ENCODE measurements around the gene PARD3B.

GRCh38 chr2:204779771-204780170 lies 234.5 kb downstream of the PARD3B start:
- TF ChIP-seq, protein P1, sequence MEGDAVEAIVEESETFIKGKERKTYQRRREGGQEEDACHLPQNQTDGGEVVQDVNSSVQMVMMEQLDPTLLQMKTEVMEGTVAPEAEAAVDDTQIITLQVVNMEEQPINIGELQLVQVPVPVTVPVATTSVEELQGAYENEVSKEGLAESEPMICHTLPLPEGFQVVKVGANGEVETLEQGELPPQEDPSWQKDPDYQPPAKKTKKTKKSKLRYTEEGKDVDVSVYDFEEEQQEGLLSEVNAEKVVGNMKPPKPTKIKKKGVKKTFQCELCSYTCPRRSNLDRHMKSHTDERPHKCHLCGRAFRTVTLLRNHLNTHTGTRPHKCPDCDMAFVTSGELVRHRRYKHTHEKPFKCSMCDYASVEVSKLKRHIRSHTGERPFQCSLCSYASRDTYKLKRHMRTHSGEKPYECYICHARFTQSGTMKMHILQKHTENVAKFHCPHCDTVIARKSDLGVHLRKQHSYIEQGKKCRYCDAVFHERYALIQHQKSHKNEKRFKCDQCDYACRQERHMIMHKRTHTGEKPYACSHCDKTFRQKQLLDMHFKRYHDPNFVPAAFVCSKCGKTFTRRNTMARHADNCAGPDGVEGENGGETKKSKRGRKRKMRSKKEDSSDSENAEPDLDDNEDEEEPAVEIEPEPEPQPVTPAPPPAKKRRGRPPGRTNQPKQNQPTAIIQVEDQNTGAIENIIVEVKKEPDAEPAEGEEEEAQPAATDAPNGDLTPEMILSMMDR (IDR thresholded peaks at IDR 0.05; ENCODE audit: borderline replicate concordance, extremely low read depth, low read length, poor library complexity, severe bottlenecking): no peak
- TF ChIP-seq EZH2 (IDR thresholded peaks at IDR 0.05; ENCODE audit: borderline replicate concordance, low read depth, low read length, severe bottlenecking): no peak

Measured in DND-41 (cell line).